Stimulated activated CD4-positive, alpha-beta T cell treated with anti-CD3 and anti-CD28 coated beads, Interleukin-4, amount 100 ng/mL, for 4 hours (primary cell): ENCODE measurements around the gene LDLRAD3.

Experiments
- DNase-seq, 2 experiments: peaks; one replicate each; pipeline ENCODE4 v3.0.0-alpha.2; 2020

The LDLRAD3 gene

GRCh38 chr11:36054628-36055027 is 110.8 kb downstream of the LDLRAD3 start:
- no peak for DNase-seq

DNA sequence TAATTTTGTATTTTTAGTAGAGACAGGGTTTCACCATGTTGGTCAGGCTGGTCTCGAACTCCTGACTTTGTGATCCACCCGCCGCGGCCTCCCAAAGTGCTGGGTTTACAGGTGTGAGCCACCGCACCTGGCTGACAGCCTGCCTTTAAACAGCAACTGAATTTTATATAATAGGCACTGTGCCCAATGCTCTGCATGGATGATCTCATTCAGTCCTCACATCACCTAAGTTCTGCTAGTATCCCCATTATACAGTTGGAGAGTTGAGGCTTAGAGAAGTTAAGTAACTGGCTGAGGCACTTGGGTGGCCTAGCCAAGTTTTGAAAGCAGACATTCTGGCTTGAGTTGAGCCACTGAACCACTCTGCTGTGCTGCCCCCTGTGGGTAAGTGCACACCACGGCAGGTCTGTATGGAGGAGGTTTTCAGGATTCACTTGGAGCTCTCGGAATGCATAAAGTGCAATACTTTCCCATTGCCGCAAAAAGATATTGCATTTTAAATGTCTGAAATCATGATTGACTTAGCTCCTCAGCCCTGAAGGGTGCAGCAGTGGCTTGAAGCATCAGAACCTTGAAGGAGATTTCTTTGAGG is 112.4 kb downstream of the LDLRAD3 start:
- no peak for DNase-seq

DNA sequence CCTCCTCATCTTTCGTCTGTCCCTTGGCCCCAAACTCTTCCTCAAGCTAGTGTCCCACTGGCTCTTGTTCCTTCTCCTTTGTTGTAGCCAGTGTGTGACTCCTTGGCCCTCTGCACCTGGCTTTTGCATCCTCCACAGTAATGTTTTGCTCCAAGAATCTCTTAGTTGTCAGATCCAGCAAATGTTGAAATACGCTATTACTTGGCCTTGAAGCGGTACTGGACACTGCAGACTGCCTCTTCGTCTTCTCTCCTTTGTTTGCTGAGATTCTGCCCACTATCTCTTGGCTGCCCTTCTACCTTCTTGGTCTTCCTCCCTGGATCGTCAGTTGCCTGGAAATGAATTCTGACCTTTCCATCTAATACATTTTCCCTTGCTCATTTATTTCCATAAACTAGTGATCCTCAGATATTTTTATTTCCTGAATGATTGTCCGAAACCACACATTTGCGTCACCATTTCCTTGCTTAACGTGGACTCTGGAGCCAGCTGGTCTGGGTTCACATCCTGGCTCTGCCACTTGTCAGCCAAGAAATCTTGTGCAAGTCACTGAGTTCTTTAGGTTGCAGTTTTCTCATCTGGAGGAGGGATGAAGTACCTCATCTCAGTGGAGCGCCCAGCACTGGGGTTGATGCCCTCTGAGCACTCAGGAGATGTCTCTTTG is 113.6 kb downstream of the LDLRAD3 start:
- DNase-seq: no peak

GRCh38 chr11:36059660-36060059 is 115.8 kb downstream of the LDLRAD3 start:
- DNase-seq: no peak

- no peak for DNase-seq
Measured at GRCh38 chr11:36060926-36061325, 117.1 kb downstream of the LDLRAD3 start.

- DNase-seq: no peak
Measured at GRCh38 chr11:36061471-36061870, 117.6 kb downstream of the LDLRAD3 start.

DNA sequence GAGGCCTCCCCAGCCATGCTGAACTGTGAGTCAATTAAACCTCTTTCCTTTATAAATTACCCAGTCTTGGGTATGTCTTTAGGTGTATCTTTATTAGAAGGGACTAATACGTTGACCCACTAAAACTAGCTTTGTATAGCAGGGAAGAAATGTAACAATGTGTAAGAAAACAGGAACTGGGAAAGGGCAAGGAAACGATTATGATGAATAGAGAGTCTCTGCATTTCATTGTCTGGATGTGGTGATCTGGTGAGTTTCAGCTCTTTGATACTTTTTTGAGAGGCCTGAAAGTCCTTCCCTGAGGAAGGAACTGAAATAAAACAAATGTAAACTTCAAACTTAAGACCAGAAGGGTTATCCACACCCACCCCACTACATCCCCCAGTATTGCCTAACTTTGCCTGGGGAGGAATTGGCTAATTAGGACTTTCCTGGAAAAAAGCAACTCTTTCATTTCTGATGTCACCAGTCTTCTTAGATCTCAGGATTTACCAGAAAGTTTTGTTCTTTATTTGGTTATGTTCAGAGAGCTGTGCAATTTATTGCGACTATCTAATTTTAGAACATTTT is 119.0 kb downstream of the LDLRAD3 start:
- no peak for DNase-seq

- no peak for DNase-seq
Measured at GRCh38 chr11:36065436-36065835, 121.6 kb downstream of the LDLRAD3 start.

DNA sequence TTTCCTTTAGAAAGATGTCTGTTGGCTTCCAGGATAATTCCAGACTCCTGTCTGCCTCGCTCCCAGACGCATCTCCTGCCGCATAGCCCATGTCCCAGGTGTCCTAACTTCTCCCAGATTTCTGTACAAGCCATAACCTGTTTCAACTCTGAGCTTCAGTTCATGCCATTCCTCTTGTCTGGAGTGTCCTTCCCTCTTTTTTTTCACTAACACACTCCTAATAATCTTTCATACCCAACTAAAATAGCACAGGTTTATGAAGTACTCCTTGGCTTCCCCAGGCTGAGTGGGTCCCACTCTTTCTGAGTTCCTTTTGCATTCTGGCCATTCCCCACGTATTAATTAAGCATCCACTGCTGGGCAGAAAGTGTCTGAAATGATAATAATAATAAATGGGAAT is 123.0 kb downstream of the LDLRAD3 start:
- no peak for DNase-seq

GRCh38 chr11:36069576-36070212 is 125.8 kb downstream of the LDLRAD3 start:
- no peak for DNase-seq

GRCh38 chr11:36070213-36070953 is 126.5 kb downstream of the LDLRAD3 start:
- no peak for DNase-seq

DNA sequence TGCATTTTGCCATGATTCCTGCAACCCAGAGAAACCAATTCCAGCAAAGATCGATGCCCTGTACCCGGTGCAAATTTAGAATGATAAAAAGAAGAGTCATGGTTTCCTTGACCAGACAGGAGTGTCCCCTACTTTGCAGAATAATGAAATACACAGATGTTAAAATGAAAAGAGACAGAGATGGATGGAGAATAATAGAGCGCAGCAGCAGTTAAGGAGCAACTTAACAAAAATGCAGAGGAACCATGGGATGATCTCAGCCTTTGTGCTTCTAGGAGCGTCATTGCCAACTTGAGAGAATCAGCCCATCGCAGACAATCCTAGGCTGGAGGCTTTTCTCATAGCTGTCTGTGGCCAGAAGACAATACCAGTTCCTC is 127.1 kb downstream of the LDLRAD3 start:
- no peak for DNase-seq

DNA sequence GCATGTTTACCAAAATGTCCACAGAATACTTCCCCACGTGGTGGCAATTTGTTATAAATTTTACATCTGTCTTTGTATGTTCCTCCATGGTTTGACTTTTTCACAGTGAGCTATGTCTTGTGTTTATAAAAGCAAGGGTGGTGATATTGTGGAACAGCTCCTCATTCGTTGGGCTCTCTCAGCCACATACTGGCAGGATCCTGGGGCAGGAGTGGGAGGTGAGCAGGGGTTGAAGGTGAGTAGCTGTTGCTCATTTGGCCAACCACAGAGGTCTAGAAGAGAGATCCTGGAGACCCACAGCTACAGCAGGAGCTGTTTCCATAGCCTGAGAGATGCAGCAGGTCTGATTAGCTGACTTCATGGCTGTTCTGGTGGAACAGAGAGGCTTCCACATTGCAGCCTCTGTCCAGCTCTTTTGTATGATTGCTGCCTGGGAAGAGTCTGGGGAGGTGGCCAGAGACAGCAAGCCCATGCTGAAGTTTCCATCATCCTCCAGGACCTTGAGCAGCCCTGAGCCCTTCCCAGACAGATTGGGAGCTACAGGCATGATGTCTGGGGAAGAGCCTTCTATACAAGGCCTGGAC is 128.1 kb downstream of the LDLRAD3 start:
- no peak for DNase-seq

DNA sequence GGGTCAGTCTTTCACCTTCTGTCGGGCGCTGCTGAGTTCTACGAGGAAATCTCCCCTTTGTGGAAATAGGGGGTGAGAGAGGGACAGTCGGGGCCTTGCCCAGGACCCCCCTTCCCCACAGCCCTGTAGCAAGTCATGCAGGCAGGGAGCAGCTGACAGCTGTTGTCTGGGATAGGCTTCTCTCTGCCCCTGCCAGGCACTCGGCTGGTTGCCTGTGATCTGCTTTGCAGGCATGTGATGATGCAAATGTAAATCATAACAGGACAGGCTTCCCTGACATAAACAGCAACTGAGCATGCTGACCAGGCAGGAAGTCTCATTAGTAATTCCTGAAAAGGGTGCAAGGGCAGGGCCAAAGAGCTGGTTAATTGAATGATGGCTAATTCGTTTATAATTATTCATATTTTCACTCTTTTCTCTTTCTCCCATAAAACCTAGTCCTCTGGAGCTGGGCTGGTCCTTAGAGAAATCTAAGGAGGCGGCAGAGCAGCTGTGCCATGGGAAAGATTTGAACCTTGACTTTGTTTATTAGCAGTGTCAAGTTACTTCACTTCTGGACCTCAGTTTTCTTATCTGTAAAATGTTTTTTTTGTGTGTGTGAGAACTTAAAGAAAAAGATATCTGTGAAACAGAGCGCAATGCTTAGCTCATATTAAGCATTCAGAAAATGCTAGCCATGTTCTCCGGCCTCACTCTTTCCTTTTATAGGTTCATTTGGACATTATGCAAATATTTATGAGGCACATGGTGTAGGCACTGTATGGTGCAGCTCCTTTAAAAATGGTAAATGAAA is 129.7 kb downstream of the LDLRAD3 start:
- DNase-seq: no peak

GRCh38 chr11:36074941-36075431 is 131.1 kb downstream of the LDLRAD3 start:
- DNase-seq: no peak

DNA sequence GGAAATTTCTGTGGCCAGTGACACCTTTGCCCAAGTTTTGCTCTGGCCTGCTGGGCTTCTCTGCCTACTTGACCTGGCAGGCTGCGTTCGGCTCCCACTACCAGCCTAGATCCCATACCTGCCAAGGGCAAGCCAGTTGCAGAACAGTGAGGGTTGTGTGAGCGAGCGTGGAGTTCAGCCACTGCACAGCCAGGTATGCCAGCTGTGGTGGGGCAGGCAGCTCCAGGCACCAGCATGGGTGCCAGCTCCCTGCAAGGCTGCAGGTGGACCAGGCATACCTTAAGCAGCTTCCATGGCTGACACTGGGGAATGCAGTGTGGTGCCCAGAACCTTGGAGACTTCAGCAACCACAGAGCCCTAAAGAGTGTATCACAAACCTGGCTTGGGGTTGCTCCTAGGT is 133.5 kb downstream of the LDLRAD3 start:
- no peak for DNase-seq

DNA sequence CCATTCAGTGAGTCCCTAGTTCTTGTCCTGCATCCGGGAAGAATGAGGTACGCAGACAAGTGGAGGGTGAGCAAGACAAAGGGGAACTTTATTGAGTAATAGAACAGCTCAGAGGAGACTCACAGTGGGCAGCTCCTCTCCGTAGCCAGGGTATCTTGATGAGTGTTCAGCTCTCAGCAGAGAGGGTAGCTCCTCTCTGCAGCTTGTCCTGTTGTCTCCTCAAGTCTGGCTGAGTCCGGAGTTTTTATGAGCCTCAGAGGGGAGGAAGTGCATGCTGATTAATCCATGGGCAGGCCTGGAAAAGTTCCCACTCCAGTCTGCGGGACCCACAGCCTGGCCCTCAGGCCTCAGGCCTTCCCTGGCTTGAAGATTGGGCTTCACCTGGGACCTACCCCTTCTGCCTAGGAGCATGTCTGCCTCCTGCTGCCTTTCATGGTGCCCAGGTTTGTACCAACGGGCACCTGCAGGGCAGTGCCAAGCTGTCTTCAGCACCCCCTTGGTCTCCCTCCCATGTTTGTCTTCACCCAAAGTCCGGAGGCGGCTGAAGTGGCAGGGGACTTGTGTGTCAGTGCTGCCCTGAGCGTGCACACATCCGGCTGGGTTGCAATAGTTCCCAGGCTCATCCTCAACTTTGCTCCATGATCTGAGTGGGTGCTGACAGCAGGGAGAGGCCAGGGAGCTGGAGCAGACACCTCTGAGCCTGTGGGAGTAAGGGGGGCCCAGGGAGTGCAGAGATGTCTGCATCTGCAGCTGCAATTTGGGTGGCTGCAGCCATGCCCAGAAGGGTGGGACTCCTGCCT is 134.2 kb downstream of the LDLRAD3 start:
- DNase-seq: no peak

- DNase-seq: no peak
Measured at GRCh38 chr11:36078686-36079055, 134.8 kb downstream of the LDLRAD3 start.

GRCh38 chr11:36079878-36080675 is 136.2 kb downstream of the LDLRAD3 start:
- no peak for DNase-seq

- no peak for DNase-seq
Measured at GRCh38 chr11:36081274-36081945, 137.5 kb downstream of the LDLRAD3 start.
